IPS DF 6.9 (cell line): ENCODE data around the gene TEX52.
"Not testable (repeated sequence)": the region's sequence is repeated elsewhere in the genome, so short reads cannot be mapped to it uniquely, and the experiment has no call there.

Source experiments
- DNase-seq: peaks from one replicate; pipeline ENCODE4 v3.0.0-alpha.2; 2013; ENCODE audit warnings: low read depth, low spot score
- H3K27ac ChIP-seq: one replicate; pipeline ENCODE4 v1.5.1; 2013; ENCODE audit warnings: low read length, control low read depth
- H3K27me3 ChIP-seq: 2 replicates; pipeline ENCODE4 v1.6.1; 2013; ENCODE audit warnings: mild to moderate bottlenecking, low read length; ENCODE audit not compliant: control insufficient read depth, insufficient read depth
- H3K36me3 ChIP-seq: 2 replicates; pipeline ENCODE4 v1.6.1; 2013; ENCODE audit warnings: low read length; ENCODE audit not compliant: control insufficient read depth, insufficient read depth
- H3K4me1 ChIP-seq: 2 replicates; pipeline ENCODE4 v1.6.1; 2013; ENCODE audit warnings: low read length; ENCODE audit not compliant: control insufficient read depth, insufficient read depth
- H3K4me3 ChIP-seq: 2 replicates; pipeline ENCODE4 v1.5.1; 2013; ENCODE audit warnings: mild to moderate bottlenecking, low read length
- H3K9me3 ChIP-seq: 2 replicates; pipeline ENCODE4 v1.6.1; 2013; ENCODE audit warnings: low read length, inconsistent platforms; ENCODE audit not compliant: control insufficient read depth, insufficient read depth
- WGBS: extraction: QIAGEN DNeasy Blood & Tissue Kit; methylation state at CpG from one replicate; pipeline ENCODE4 v1.1.7; 2013; ENCODE audit warnings: mixed read lengths, missing lambda C conversion rate; ENCODE audit not compliant: insufficient read length, insufficient coverage; 5-methylcytosine and 5-hydroxymethylcytosine counted together

The TEX52 gene

GRCh38 chr12:2890388-2891239 lies 33.8 kb upstream of the TEX52 start, which contains the start of gene TULP3:
Gene TULP3, plus strand, starts transcription at chr12:2890891. Its CDS starts 57 bp downstream, at chr12:2890948.
- Histone ChIP-seq H3K36me3 (peaks cover 2% of the 10 kb centered on the region; the same call in 1 of the 2 replicates), H3K4me1 (no peaks in the 10 kb centered on the region), H3K27ac (no peak within 1 kb of the TSS), H3K4me3 (peak within 1 kb of the TSS; percentile 73; the same call in 1 of the 2 replicates), H3K27me3 (no peaks in the 10 kb centered on the region), H3K9me3 (no peaks in the 10 kb centered on the region)
- no CpG with 5 or more reads among the region's 83 CpGs for WGBS
- DNase-seq: peak; percentile 91

- H3K27ac ChIP-seq: no peak overlapping the region
- DNase-seq: no peak
- peaks cover 2% of the 10 kb centered on the region; the same call in 1 of the 2 replicates for H3K36me3 ChIP-seq
- no peaks in the 10 kb centered on the region for H3K27me3 ChIP-seq
- no CpG with 5 or more reads among the region's 10 CpGs for WGBS
- peak overlapping the region; percentile 73; the same call in 1 of the 2 replicates for H3K4me3 ChIP-seq
- H3K9me3 ChIP-seq: no peaks in the 10 kb centered on the region
- no peaks in the 10 kb centered on the region for H3K4me1 ChIP-seq
Measured at GRCh38 chr12:2890001-2890387, 33.2 kb upstream of the TEX52 start.

- Histone ChIP-seq H3K36me3 (peaks cover 2% of the 10 kb centered on the region; the same call in 1 of the 2 replicates), H3K27me3 (no peaks in the 10 kb centered on the region), H3K4me3 (no peak overlapping the region), H3K4me1 (no peaks in the 10 kb centered on the region), H3K27ac (no peak overlapping the region), H3K9me3 (no peaks in the 10 kb centered on the region)
- no CpG with 5 or more reads among the region's 10 CpGs for WGBS
- no peak for DNase-seq
Measured at GRCh38 chr12:2886768-2887450, 30.1 kb upstream of the TEX52 start.

- Histone ChIP-seq H3K4me3 (no peak overlapping the region), H3K4me1 (no peaks in the 10 kb centered on the region), H3K27me3 (no peaks in the 10 kb centered on the region), H3K36me3 (peaks cover 2% of the 10 kb centered on the region; the same call in 1 of the 2 replicates), H3K9me3 (no peaks in the 10 kb centered on the region), H3K27ac (no peak overlapping the region)
- DNase-seq: no peak
- no CpG with 5 or more reads among the region's 2 CpGs for WGBS
Measured at GRCh38 chr12:2884810-2885209, 28.0 kb upstream of the TEX52 start.

GRCh38 chr12:2879853-2880252 lies 23.0 kb upstream of the TEX52 start:
- H3K4me1 ChIP-seq: no peaks in the 10 kb centered on the region
- no peak overlapping the region for H3K4me3 ChIP-seq
- no peak overlapping the region for H3K27ac ChIP-seq
- H3K27me3 ChIP-seq: no peaks in the 10 kb centered on the region
- DNase-seq: no peak
- no peaks in the 10 kb centered on the region for H3K36me3 ChIP-seq
- no peaks in the 10 kb centered on the region for H3K9me3 ChIP-seq
- no CpG with 5 or more reads among the region's 3 CpGs for WGBS

- Histone ChIP-seq H3K27me3 (no peaks in the 10 kb centered on the region), H3K4me1 (no peaks in the 10 kb centered on the region), H3K9me3 (no peaks in the 10 kb centered on the region), H3K27ac (no peak overlapping the region), H3K4me3 (peak overlapping the region; percentile 95), H3K36me3 (peaks cover 8% of the 10 kb centered on the region)
- DNase-seq: no peak
- WGBS: no CpG with 5 or more reads among the region's 16 CpGs
Measured at GRCh38 chr12:2877953-2878732, 21.3 kb upstream of the TEX52 start.

GRCh38 chr12:2877047-2877952 lies 20.5 kb upstream of the TEX52 start, which contains the start of the genes FOXM1 and RHNO1:
Gene FOXM1, minus strand, starts transcription at chr12:2877174. Its CDS starts 2,696 bp downstream, at chr12:2874478.
Gene RHNO1, plus strand, starts transcription at chr12:2877223. Its CDS starts 8,144 bp downstream, at chr12:2885367.
- no peaks in the 10 kb centered on the region for H3K27me3 ChIP-seq
- H3K36me3 ChIP-seq: peaks cover 8% of the 10 kb centered on the region
- peak within 1 kb of the TSS; percentile 95 for H3K4me3 ChIP-seq
- no peaks in the 10 kb centered on the region for H3K9me3 ChIP-seq
- DNase-seq: peak; percentile 72
- no CpG with 5 or more reads among the region's 70 CpGs for WGBS
- H3K4me1 ChIP-seq: no peaks in the 10 kb centered on the region
- H3K27ac ChIP-seq: no peak within 1 kb of the TSS

- no peaks in the 10 kb centered on the region for H3K4me1 ChIP-seq
- H3K9me3 ChIP-seq: no peaks in the 10 kb centered on the region
- no peaks in the 10 kb centered on the region for H3K27me3 ChIP-seq
- WGBS: no CpG with 5 or more reads among the region's 38 CpGs
- no peak for DNase-seq
- peaks cover 13% of the 10 kb centered on the region for H3K36me3 ChIP-seq
- peak overlapping the region; percentile 95; the same call in 1 of the 2 replicates for H3K4me3 ChIP-seq
- H3K27ac ChIP-seq: no peak overlapping the region
Measured at GRCh38 chr12:2876431-2877046, 19.7 kb upstream of the TEX52 start.

GRCh38 chr12:2868986-2869632 lies 12.3 kb upstream of the TEX52 start:
- peaks cover 42% of the 10 kb centered on the region for H3K36me3 ChIP-seq
- not testable (repeated sequence) for H3K4me1 ChIP-seq, H3K9me3 ChIP-seq, H3K4me3 ChIP-seq, H3K27ac ChIP-seq, DNase-seq, H3K27me3 ChIP-seq
- no CpG with 5 or more reads among the region's 9 CpGs for WGBS
